Tibial nerve (tissue), 4 donors: ENCODE data around the gene NDEL1. TPM values are rescaled to one million over a fixed set of nuclear protein-coding genes. Genes with fewer than 3 reads are reported as not detected.

ENCODE experiments used
- DNase-seq, 2 donors: peaks; one replicate each; pipeline ENCODE4 v3.0.0-alpha.2; 2019; ENCODE audit warnings: low spot score in 2 of 2
- H3K27ac ChIP-seq, 4 donors: fragments of 200-600 bp; sonication (generic) in 3 of 4; one replicate each; pipeline ENCODE4 v1.5.1; 2017 to 2019; ENCODE audit warnings: mild to moderate bottlenecking in 1 of 4
- H3K27me3 ChIP-seq, 2 donors: fragments of 200-600 bp; sonication (generic) in 1 of 2; one replicate each; pipeline versions ENCODE4 v1.5.1 to v1.6.0; 2017 to 2019
- H3K36me3 ChIP-seq, 3 donors: fragments of 200-600 bp; sonication (generic); one replicate each; pipeline ENCODE4 v1.5.1; 2018 to 2019
- H3K4me1 ChIP-seq, 4 donors: fragments of 200-600 bp; sonication (generic) in 3 of 4; one replicate each; pipeline ENCODE4 v1.5.1; 2017 to 2019
- H3K4me3 ChIP-seq, 4 donors: fragments of 200-600 bp; sonication (generic) in 3 of 4; one replicate each; pipeline ENCODE4 v1.5.1; 2017 to 2019; ENCODE audit warnings: mild to moderate bottlenecking in 1 of 4, moderate library complexity in 1 of 4
- H3K9me3 ChIP-seq, 4 donors: fragments of 200-600 bp; sonication (generic) in 3 of 4; one replicate each; pipeline ENCODE4 v1.5.1; 2017 to 2019
- CTCF ChIP-seq, 5 experiments: fragments of 200-600 bp in 3 of 5; fragments of 450-650 bp in 2 of 5; sonication (generic) in 3 of 5; IDR thresholded peaks; one replicate each; pipeline ENCODE4 v1.5.1; 2016 to 2019; ENCODE audit warnings: antibody characterized with exemption in 5 of 5, mild to moderate bottlenecking in 3 of 5, moderate library complexity in 2 of 5
- EP300 ChIP-seq, 2 donors: sonication (generic); formaldehyde crosslinking; IDR thresholded peaks; one replicate each; pipeline ENCODE4 v1.6.1; 2017; ENCODE audit warnings: antibody characterized with exemption in 2 of 2, mild to moderate bottlenecking in 1 of 2
- POLR2A ChIP-seq, 2 donors: fragments of 450-650 bp; IDR thresholded peaks; one replicate each; pipeline ENCODE4 v1.6.1; 2017; ENCODE audit warnings: antibody characterized with exemption in 2 of 2, mild to moderate bottlenecking in 2 of 2, moderate library complexity in 2 of 2
- WGBS, 2 donors: methylation state at CpG; one replicate each; pipeline ENCODE4 v1.1.5; 2018; 5-methylcytosine and 5-hydroxymethylcytosine counted together
- total RNA-seq, 4 donors: library from RNA; depleted of rRNA; stranded (reverse); fragments of >200 nt; gene quantifications; one replicate each; pipeline ENCODE4 v1.1.0, GENCODE V29; 2016

Gene NDEL1
- total RNA-seq: 100 to 1,000 TPM in 1 of 4 donors, 10 to 100 TPM in 3; 63.6 to 102 (median 84.1) TPM

DNA sequence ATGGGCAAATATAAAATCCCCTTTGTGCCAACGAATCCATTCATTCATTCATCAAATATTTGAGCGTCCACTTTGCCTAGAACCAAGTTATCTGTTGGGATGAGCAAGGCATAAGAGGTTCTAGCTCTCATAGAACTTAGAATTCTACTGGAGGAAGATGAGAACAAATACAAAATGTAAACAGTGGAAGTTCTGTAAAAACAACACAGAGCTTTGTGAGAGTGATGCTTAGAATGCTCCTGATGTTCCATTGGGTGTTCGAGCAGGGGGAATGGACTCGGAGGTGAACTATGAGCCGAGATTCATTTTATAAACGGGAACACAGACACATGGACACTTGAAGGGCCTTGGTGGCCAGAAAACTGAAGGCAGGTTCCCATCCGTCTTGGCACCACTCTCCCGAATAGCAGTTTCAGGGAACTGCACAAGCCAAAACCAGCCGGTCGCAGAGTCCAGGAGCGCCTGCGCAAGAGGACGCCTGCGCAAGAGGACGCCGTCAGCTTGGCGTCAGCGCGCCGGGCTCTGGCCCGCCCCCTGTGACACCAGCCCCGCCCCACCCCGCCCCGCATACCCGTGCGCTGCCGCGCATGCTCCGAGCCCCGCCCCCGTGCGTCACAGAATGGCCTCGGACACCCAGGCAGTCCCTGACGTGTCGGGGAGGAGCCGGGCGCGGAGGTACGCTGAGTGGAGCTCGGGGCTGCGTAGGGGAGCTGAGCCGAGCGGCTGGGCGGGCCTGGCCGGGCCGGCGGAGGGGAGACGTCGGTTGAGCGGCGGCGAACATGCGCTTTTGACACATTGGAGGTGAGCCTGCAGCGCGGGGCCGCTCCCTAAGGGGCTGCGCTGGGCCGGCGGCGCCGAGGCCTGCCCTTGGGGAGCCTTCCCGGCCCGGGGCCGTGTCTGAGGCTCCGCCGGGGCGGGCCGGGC lies at the start of gene NDEL1:
TSS of gene NDEL1 (plus strand) at position 640 of the 924 bp plus-strand sequence. CDS start 8,388 bp downstream, outside the sequence.
- peak; percentile 97 to 98 for DNase-seq
- H3K9me3 ChIP-seq: no peaks in the 10 kb centered on the region
- H3K4me3 ChIP-seq: peak within 1 kb of the TSS; percentile 65 to 100 (median 76)
- H3K27me3 ChIP-seq: no peaks in the 10 kb centered on the region
- peak; percentile 98 to 100 for TF ChIP-seq EP300 (IDR thresholded peaks at IDR 0.05)
- peak in 1 of 5 experiments; percentile 35 for TF ChIP-seq CTCF (IDR thresholded peaks at IDR 0.05)
- peak; percentile 98 to 100 for TF ChIP-seq POLR2A (IDR thresholded peaks at IDR 0.05)
- H3K4me1 ChIP-seq: peaks cover 0 to 44% (median 9%) of the 10 kb centered on the region in 4 donors
- H3K36me3 ChIP-seq: peaks cover 0 to 8% (median 0%) of the 10 kb centered on the region in 3 donors
- H3K27ac ChIP-seq: peak within 1 kb of the TSS; percentile 95 to 100 (median 98)
- WGBS, 2 donors: 6 to 17% methylated on average over 8 to 22 of the region's 68 CpGs

GRCh38 chr17:8386841-8387240 lies 48.8 kb upstream of the NDEL1 start:
- no peak for TF ChIP-seq CTCF (IDR thresholded peaks at IDR 0.05)
- TF ChIP-seq EP300 (IDR thresholded peaks at IDR 0.05): no peak
- TF ChIP-seq POLR2A (IDR thresholded peaks at IDR 0.05): no peak
- no peak for DNase-seq
- Histone ChIP-seq H3K27me3 (no peaks in the 10 kb centered on the region), H3K4me3 (no peak overlapping the region), H3K4me1 (peaks cover 0 to 20% (median 10%) of the 10 kb centered on the region in 4 donors), H3K36me3 (no peaks in the 10 kb centered on the region), H3K9me3 (no peaks in the 10 kb centered on the region), H3K27ac (no peak overlapping the region)
- WGBS, 2 donors: 75 to 79% methylated on average over 6 of the region's 6 CpGs

- no peak overlapping the region for H3K4me3 ChIP-seq
- peaks cover 0 to 1% of the 10 kb centered on the region in 2 donors for H3K27me3 ChIP-seq
- H3K4me1 ChIP-seq: peaks cover 0 to 15% (median 6%) of the 10 kb centered on the region in 4 donors
- no peak for DNase-seq
- 86 to 92% methylated on average over 7 of the region's 7 CpGs for WGBS, 2 donors
- H3K27ac ChIP-seq: no peak overlapping the region
- no peak for TF ChIP-seq POLR2A (IDR thresholded peaks at IDR 0.05)
- no peak for TF ChIP-seq CTCF (IDR thresholded peaks at IDR 0.05)
- no peak for TF ChIP-seq EP300 (IDR thresholded peaks at IDR 0.05)
- no peaks in the 10 kb centered on the region for H3K9me3 ChIP-seq
- H3K36me3 ChIP-seq: no peaks in the 10 kb centered on the region
Observed at GRCh38 chr17:8387914-8388651, 47.6 kb upstream of the NDEL1 start.

GRCh38 chr17:8391711-8392110 lies 44.0 kb upstream of the NDEL1 start:
- WGBS, 2 donors: 32 to 37% methylated on average over 7 to 9 of the region's 9 CpGs

More at GRCh38 chr17:8391711-8392110, 44.0 kb upstream of the NDEL1 start:
- Histone ChIP-seq H3K9me3 (no peaks in the 10 kb centered on the region), H3K4me3 (no peak overlapping the region), H3K27ac (no peak overlapping the region), H3K36me3 (no peaks in the 10 kb centered on the region), H3K4me1 (no peaks in the 10 kb centered on the region), H3K27me3 (peaks cover 0 to 36% of the 10 kb centered on the region in 2 donors)
- DNase-seq: no peak
- TF ChIP-seq EP300 (IDR thresholded peaks at IDR 0.05) (no peak), CTCF (IDR thresholded peaks at IDR 0.05) (no peak), POLR2A (IDR thresholded peaks at IDR 0.05) (no peak)
